WI38 (cell line): ENCODE measurements around the gene ANK3.

ENCODE experiments used
- H3K4me3 ChIP-seq: 2 replicates; pipeline ENCODE4 v1.5.1; 2011; ENCODE audit warnings: low read depth, mild to moderate bottlenecking, control low read depth, low read length
- CTCF ChIP-seq: IDR thresholded peaks from 2 replicates; pipeline ENCODE4 v1.5.1; 2012; ENCODE audit warnings: low read depth, mild to moderate bottlenecking, control low read depth, low read length

The ANK3 gene

GRCh38 chr10:60281792-60282353 is 107.8 kb downstream of the ANK3 start:
- no peak overlapping the region for H3K4me3 ChIP-seq
- no peak for TF ChIP-seq CTCF

- no peak overlapping the region for H3K4me3 ChIP-seq
- no peak for TF ChIP-seq CTCF
Measured at GRCh38 chr10:60281331-60281730, 108.3 kb downstream of the ANK3 start.

GRCh38 chr10:60280475-60280874 is 109.2 kb downstream of the ANK3 start:
- no peak overlapping the region for H3K4me3 ChIP-seq
- no peak for TF ChIP-seq CTCF

- TF ChIP-seq CTCF = no peak
- no peak overlapping the region for H3K4me3 ChIP-seq
Measured at GRCh38 chr10:60277656-60278055, 112.0 kb downstream of the ANK3 start.

GRCh38 chr10:60276232-60276631 is 113.4 kb downstream of the ANK3 start:
- TF ChIP-seq CTCF = no peak

GRCh38 chr10:60271319-60272040 is 118.2 kb downstream of the ANK3 start:
- no peak for TF ChIP-seq CTCF
- no peak overlapping the region for H3K4me3 ChIP-seq

More at GRCh38 chr10:60276232-60276631, 113.4 kb downstream of the ANK3 start:
- H3K4me3 ChIP-seq = no peak overlapping the region

- TF ChIP-seq CTCF = no peak
- no peak overlapping the region for H3K4me3 ChIP-seq
Measured at GRCh38 chr10:60270426-60270825, 119.2 kb downstream of the ANK3 start.
